PFSK-1 (cell line): ENCODE data around the gene ANAPC2.

Experiments
- FOXP2 ChIP-seq: optimal IDR thresholded peaks from 2 replicates; pipeline ENCODE3; 2011; ENCODE audit warnings: borderline replicate concordance, control low read depth, inconsistent platforms; ENCODE audit not compliant: insufficient read depth; ENCODE audit errors: extremely low read length, extremely low read depth
- POLR2AphosphoS5 ChIP-seq: IDR thresholded peaks from 2 replicates; pipeline ENCODE4 v1.6.1; 2012; ENCODE audit warnings: low read depth, mild to moderate bottlenecking, control low read depth, low read length, moderate library complexity
- SIN3A ChIP-seq: IDR thresholded peaks from 2 replicates; pipeline ENCODE4 v1.6.1; 2012; ENCODE audit warnings: mild to moderate bottlenecking, low read length, moderate library complexity, borderline replicate concordance; ENCODE audit not compliant: insufficient read depth
- TAF1 ChIP-seq: IDR thresholded peaks from 2 replicates; pipeline ENCODE4 v1.6.1; 2012; ENCODE audit warnings: low read length, control low read depth, borderline replicate concordance; ENCODE audit not compliant: insufficient read depth
- TF ChIP-seq, protein P1 (sequence below), 2 experiments: IDR thresholded peaks; 2 replicates each; pipeline versions ENCODE4 v1.6.1 to v1.8.0; 2011 to 2012; ENCODE audit warnings: low read depth in 2 of 2, low read length in 2 of 2, control low read depth in 1 of 2, inconsistent platforms in 1 of 2, mild to moderate bottlenecking in 1 of 2, moderate library complexity in 1 of 2; ENCODE audit not compliant: insufficient read depth in 1 of 2

The ANAPC2 gene

DNA sequence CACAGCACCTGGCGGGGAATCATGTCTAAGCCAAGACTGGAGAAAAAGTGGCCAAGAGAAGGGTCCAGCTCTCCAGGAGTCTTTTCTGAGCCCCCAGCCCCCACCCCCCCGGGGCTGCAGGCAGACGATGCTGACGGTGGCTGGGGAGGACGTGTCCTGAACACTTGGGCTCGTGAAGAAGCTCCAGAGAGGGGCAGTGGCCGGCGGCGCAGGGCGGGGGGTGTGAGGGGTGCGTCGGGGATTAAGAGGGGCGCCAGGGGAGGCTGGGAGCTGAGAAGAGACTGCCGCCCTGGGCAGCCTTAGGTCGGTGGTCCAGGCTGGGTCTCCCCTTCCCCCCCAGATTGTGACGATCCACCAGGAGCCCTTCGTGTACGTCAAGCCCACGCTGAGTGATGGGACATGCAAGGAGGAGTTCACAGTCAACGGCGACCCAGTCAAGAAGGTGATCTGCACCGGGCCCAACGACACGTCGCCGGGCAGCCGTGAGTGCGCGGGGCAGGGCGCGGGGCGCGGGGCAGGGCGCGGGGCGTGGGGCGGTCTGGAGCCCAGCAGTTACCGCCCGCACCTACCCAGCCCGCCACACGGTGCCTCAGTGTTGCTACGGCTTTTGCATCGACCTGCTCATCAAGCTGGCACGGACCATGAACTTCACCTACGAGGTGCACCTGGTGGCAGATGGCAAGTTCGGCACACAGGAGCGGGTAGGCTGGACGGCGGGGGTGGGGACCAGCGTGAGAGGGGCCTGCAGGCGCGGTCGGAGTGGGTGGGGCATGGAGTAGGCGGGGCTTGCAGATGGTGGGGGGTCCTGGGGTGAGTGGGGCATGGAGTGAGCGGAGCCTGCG, 27.4 kb downstream of the ANAPC2 start:
- TF ChIP-seq SIN3A (no peak), TAF1 (no peak), POLR2AphosphoS5 (no peak), FOXP2 (no peak)
- TF ChIP-seq, protein P1, sequence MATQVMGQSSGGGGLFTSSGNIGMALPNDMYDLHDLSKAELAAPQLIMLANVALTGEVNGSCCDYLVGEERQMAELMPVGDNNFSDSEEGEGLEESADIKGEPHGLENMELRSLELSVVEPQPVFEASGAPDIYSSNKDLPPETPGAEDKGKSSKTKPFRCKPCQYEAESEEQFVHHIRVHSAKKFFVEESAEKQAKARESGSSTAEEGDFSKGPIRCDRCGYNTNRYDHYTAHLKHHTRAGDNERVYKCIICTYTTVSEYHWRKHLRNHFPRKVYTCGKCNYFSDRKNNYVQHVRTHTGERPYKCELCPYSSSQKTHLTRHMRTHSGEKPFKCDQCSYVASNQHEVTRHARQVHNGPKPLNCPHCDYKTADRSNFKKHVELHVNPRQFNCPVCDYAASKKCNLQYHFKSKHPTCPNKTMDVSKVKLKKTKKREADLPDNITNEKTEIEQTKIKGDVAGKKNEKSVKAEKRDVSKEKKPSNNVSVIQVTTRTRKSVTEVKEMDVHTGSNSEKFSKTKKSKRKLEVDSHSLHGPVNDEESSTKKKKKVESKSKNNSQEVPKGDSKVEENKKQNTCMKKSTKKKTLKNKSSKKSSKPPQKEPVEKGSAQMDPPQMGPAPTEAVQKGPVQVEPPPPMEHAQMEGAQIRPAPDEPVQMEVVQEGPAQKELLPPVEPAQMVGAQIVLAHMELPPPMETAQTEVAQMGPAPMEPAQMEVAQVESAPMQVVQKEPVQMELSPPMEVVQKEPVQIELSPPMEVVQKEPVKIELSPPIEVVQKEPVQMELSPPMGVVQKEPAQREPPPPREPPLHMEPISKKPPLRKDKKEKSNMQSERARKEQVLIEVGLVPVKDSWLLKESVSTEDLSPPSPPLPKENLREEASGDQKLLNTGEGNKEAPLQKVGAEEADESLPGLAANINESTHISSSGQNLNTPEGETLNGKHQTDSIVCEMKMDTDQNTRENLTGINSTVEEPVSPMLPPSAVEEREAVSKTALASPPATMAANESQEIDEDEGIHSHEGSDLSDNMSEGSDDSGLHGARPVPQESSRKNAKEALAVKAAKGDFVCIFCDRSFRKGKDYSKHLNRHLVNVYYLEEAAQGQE (IDR thresholded peaks at IDR 0.05; ENCODE audit: insufficient read depth in 1 of 2, low read depth in 2 of 2, low read length in 2 of 2), result no peak

GRCh38 chr9:137160054-137160425, 28.3 kb downstream of the ANAPC2 start:
- TF ChIP-seq, protein P1 (IDR thresholded peaks at IDR 0.05; ENCODE audit: insufficient read depth in 1 of 2, low read depth in 2 of 2, low read length in 2 of 2), result no peak
- TF ChIP-seq SIN3A, result no peak

DNA sequence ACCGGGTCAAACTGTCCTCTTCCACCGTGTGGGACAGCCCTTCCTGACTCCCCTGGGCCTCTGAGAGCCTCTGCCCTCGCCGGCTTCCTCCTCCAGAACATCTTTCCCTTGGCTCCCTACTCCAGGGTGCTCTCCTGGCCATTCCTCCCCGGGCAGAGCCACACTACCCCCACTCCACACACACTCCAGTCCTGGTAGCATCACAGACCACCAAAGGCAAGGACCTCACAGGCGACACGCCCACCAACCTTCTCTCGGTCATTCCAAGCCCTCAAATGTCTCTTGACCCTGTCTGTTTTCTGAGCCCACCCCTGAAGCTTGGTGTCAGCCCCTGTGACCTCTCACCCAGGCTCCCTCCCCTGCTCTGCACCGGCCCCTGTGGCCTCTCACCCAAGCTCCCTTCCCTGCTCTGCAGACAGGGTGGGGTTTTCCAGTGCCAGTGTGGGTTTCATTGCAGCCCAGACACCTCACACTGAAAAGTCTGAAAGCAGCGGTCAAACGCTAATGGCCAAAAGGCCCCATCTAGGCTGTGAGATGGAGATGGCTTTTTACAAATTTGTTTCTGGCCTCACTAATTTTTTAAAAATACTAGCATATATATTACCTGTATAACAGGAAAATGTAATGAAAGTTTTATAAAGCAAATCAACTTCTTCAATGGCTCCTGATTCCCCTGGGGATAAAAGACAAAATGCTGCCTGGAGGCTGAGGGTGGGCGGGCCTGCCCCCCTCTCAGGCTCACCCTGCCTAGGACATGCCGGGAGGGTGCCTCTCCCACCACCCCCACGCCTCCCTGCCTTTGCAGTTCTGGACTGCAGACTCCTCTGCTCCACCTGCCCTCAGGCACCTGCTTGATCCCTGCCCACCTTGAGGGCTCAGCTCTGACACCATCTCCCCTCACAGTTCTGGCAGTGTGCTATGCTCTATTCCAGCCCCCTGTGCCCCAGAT, 29.0 kb downstream of the ANAPC2 start:
- TF ChIP-seq FOXP2 (no peak), SIN3A (no peak), POLR2AphosphoS5 (no peak), TAF1 (no peak)
- TF ChIP-seq, protein P1 (IDR thresholded peaks at IDR 0.05; ENCODE audit: insufficient read depth in 1 of 2, low read depth in 2 of 2, low read length in 2 of 2), result no peak

- TF ChIP-seq POLR2AphosphoS5 (no peak), SIN3A (no peak), FOXP2 (no peak), TAF1 (no peak)
- TF ChIP-seq, protein P1 (IDR thresholded peaks at IDR 0.05; ENCODE audit: insufficient read depth in 1 of 2, low read depth in 2 of 2, low read length in 2 of 2), result no peak
Measured at GRCh38 chr9:137158625-137159024, 29.7 kb downstream of the ANAPC2 start.
